ENCODE data around the gene DEXI.

DEXI gene

DNA sequence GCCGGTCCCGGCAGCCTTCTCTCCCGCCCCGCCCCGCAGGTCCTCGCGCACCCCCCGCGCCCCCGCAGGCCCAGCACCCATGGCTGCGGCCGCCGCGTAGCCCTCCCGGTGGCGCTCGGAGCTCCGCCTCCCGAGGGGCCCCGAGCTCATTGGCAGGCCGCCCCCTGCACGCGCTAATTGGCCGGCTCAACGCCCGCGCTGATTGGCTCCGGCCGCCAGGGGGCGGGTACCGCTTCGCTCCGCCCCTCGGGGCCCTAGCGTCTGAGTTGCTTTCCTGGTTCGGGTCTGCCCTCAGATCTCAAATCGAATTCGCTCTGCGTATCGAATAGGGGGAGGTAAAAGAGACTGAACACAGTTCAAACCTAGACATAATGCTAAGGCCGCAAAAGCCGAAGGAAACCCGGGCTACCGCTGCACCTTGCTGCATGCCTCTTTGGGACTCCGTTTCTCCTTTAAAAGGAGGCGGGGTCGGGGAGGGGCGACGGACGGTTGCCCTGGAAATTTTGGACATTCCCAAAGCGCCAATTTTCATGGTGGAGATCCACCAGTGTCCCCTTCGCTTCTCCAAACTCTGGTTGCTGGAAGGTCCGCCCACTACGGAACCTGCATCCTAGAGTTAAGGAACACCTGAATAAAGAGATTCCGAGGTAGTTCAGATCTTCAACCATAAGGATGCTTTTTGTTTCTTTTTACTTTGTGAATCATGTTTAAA lies at the start of gene DEXI:
Gene DEXI (minus strand): TSS at position 117 of the 712 bp plus-strand sequence. CDS start 463 bp downstream, outside the sequence.
- DNase-seq = peak; percentile 95

DNA sequence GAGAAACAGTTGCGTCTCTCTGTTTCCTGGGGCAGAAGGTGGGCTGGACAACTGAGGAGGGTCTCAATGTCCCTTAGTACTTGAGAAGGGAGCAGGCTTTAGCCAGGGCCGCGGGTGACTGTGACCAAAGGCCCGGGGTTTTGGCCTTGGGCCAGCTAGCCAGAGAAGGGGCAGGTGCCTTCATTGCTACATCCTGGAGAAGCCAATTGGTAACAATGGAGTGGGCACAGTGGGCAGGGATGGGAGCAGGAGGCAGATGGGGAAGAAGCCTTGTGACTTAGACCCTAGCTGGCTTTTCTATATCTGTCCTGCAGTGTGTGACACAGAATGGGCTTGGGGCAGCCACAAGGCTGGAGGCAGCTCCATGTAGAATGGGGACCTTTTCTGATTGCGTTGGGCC lies 48.1 kb upstream of the DEXI start:
- DNase-seq = no peak

DNA sequence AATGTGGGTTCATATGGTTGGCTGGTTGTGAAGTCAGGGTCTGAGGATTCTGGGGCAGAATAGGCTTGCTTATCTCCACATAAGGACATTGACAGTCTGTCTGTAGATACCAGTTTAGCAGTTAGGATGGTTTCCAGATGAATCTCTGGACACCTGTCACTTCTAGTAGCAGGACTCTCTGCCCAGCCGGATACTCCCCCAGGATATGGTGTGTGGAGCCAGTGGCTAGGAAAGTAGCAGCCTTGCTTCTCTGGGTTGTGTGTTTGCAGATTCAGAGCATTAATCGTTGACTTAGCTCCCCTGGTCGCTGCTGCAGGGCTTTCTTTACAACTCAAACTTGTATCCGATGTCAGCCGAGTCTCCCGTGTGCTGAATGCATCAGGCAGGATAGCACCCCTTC lies 47.3 kb upstream of the DEXI start:
- no peak for DNase-seq

DNA sequence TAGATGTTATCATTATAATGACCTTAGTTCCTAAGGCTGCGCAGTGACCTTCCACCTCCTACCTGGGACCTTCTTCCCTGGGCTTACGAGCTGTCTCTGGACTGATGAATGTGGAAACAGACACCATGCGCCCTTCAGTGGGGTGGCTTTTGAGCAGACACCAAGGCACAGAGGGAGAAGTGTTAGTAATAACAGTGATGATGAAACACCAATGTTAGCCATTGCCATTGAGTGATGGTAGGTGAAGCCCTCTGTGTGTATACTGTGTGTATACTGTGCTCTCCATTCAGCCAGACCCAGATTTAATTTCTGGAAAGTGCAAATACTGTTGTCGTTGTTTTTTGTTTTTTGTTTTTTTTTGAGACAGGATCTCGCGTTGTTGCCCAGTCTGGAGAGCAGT lies 46.6 kb upstream of the DEXI start:
- no peak for DNase-seq

DNA sequence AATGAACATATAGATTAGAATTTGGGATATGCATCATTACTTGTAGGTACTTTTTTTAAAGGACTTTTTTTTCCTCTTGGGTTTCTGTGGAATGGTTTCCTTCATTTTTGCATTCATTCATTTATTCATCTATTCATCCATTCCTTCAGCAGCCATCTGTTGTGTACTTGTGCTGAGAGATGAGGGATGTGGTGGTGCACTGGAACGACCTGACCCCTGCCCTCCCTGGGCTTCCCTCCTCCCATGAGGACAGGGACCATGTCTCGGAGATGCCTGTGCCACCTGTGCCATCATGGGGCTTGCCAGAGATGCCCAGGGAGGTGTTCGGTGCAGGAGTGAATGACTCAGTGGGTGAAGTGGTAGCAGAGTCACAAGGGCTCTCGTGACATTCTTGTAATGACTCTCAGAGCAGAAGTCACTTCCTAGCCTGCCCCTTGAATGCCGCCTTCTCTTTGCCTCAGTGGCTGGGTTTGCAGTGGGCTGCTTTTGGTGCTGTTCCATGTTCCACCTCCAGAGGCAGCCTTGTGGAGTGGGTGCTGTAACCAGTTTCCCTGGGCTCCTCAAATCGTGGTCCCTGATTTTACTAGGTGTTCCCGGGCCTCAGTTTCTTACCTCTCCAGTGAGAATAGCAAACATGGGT lies 46.0 kb upstream of the DEXI start:
- DNase-seq = peak; percentile 73 to 85

DNA sequence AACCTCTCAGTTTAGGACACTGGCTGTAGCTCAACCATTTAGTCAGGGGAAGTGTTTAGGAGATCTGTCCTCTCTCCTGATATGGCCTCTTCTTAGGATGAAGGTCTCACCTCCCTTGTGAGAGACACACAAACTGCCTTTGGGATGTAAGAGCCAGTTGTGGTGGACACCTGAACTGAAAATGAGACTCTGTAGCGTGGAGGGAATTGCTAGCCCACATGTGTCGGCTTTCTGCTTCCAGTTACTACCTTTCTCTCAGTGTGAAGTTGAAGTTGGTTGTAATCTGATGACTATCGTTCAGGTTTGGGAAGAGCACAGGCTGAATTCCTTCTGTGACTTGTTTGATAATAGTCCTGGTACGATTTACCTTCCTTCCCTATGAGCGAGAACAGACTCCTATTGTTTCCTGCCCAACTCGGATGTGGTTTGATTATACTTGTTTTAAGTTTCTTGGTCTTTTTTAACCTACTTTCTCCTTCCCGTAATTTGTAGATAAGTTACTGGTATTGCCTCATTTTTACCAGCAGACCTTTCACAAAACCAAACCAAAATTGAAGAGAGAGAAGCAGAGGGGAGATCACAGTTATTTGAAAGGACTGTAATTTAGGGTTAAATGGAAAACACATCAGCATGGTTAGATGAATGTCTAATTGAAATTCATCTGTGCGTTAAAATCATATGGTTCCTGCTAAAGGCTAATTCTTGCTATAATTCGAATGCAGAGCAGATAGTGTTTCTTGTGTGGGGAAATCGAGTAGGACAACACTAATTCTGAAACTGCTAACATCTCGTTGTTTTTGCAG lies 45.3 kb upstream of the DEXI start:
- no peak for DNase-seq

DNA sequence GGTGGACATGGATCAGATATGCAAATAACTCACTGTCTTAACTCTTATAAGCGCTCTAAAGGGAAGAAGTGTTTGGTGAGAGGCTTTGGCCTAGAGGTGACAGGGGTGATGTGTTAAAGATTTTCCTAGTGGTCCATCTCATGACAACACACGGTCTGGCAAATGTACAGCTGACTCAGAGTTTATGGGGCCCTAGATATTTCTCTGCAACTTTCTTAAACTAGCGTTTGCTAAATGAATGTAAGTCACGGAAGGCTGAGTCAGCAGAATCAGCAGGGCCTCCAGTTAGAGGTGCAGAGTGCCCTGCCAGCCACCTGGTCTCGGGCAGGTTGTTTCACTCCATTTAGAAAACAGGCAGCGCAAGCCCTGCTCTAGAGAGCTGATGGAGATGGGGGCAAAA lies 42.2 kb upstream of the DEXI start:
- DNase-seq = no peak

DNA sequence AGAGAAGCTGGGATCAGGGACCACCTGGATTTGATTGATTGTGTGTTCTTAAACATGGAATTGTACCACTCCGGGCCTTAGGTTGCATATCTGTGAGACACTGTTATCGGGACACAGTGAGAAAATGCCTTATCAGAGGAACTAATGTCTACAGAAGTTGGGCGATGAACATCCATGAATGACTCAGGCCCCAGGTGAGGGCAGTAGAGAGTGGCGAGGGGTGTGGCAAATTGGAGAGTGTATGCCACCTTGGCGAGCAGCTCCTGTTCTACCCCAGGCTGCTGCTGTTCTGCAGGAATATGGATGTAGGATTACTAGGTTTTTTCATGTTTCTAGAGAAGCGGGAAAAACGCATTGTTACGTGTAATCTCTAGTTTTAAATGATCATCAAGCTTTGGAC lies 40.9 kb upstream of the DEXI start:
- DNase-seq = no peak

DNA sequence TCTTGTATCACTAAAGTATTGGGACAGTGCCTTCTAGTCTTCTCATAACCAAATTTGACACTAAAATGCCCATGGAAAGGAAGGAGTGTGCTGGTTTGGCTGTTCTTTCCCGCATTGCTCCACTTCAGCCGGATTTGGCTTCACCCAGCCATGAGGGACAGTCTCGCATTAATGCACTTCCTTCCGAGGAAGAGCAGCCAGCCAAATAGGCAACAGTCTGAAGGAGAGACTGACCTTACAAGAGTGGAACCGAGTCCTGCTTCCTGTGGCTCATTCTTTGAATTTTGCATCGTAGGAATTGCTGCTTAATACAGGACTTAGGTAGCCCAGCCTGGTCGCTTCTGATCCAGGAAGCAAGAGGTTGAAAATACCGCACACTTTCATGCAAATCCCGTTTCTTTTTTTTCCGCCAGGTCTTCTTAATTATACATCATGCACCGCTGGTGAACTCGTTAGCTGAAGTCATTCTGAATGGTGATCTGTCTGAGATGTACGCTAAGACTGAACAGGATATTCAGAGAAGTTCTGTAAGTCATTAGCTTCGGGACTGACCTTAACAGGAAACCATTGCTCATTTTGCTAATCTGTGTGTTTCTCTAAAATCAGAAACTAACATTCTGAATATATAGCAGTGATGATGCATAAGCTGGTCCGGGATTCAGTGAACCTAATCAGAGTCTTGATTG lies 40.3 kb upstream of the DEXI start:
- DNase-seq = no peak

DNA sequence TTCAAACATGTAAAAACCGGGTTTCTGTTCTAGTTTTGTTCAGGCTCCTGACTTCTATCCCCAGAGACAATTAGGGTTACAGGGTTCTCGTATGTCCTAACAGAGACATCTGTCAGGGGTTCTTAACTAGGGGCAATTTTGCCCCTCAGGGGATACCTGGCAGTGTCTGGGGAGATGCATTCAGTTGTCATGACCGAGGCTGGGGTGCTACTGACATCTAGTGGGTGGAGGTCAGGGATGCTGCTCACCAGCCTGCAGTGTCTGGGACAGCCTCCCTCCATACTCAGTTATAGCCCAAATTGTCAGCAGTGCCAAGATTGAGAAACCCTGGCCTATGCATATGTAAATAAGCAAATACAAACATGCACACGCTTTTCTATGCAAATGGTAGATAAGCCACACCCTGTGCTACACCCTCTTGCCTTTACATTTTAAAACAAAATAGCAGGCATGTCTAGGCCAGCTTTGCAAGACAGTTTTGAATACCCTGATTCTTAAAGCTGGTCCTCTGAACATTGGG lies 39.5 kb upstream of the DEXI start:
- peak; percentile 42 to 61 for DNase-seq

DNA sequence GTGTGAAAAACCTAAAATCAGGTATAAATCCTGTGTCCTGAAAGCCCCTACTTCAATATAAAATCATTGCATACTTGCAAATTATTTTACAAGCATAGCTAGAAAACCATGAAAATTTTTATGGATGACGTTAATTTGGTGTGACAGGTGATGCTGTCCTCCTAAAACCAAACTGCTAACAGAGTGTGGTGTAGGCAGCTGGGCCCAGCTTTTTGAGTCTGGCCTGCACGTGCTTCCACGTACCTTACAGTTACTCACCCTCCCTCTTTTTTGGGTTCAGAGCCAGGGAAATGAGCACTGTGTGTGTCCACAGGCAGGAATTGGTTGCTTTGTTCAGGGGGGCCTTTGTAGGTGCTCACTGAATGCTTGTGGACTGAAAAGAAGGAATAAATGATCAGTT lies 38.5 kb upstream of the DEXI start:
- DNase-seq = no peak

DNA sequence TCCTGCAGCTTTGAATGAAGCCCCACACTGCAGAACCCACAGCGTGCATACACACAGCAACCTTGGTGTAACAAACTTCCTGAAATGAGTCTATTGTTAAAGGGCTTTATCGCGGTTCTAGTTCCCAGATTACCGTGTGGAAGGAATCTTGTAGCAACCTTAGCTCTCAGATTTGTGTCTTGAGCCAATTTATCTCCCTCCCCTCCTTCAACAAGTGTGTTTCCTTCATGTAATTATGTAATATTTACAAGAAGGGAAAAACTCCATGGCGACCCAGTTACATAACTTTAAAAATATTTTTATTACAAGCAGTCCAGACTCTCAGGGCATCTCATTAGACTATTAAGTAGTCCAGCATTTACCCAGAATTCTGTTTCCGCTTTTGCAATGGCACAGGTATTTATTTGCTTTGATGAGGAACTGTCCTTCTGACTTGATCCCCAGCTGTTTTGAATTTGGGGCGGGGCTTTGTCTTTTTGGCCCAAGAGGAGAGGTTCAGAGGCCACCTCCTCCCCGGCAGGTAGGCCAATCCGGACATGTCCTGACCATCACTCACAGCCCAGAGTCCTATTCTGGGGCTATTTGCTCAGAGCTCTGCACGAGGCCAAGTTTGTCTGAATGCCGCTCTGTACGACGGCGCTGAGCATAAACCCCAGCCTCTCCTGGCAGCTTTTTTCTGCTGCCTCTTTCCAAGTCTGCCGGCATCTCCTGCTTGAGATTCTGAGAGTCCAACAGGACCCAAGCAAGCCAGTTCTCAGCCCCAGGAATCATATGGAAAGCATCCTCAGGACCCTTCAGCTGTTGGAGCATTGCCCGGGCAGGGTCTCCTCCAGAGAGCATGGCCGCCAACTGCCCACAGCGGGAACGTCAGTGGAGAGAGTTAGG lies 37.7 kb upstream of the DEXI start:
- DNase-seq = no peak

DNA sequence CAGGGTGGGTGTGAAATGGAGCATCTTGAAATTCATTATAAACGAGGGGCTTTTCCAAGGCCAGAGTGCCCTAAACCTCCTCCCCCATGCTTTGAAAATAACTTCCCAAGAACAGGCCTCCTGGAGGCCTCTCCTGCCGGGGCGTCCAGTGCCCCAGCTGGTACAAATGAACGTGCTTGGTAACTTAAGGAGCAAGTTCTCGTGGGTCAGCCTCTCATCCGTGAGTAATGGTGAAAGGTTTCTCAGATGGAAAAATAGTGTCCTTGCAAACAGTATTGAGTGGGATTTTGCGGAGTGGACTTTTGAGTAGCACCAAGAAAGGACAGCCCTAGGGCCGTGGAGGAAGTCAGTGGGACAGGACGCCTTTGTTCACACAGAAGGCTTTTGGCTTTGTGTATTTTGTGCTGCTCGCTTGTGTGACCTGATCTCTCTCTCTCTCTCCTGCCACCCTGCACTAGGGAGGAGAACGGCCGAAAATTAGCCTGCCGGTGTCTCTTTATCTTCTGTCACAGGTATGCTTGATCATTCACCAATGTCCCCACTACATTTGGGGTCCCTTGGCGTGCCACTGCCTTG lies 36.7 kb upstream of the DEXI start:
- no peak for DNase-seq

DNA sequence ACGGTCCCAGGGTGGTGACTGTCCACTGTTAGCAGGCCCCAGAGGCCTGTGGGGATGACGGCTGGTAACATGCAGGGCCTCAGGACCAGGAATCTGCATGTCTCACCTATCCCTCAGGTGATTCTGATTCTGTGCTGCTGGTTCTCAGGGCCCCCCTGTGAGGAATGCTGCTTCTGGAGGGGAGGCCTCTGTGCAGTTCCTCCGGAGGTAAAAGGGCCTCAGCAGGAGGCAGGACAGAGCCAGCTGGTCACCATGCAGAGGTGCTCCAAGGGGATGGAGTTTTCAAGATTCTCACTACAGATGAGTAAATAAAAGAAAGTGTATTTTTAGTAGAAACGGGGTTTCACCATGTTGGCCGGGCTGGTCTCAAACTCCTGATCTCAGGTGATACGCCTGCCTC lies 35.9 kb upstream of the DEXI start:
- no peak for DNase-seq

DNA sequence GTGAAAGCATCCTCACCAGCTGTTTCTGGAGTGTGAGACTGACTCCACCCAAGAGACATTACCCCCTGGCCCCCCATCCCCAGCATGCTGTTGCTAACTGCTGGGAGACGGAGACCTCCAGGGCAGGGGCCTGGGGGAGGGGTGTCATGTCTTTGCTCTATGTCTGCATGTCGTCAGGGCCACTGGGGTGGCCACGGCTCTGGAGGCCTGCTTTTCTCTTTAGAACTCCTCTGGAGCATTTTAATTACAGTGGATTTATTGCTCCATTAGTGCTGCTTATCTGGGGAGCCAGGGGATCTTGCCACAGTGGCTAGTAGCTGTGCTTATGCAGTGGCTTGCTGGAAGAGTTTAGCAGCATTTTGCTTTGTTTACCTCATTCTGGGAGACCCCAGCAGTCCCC lies 34.4 kb upstream of the DEXI start:
- no peak for DNase-seq

DNA sequence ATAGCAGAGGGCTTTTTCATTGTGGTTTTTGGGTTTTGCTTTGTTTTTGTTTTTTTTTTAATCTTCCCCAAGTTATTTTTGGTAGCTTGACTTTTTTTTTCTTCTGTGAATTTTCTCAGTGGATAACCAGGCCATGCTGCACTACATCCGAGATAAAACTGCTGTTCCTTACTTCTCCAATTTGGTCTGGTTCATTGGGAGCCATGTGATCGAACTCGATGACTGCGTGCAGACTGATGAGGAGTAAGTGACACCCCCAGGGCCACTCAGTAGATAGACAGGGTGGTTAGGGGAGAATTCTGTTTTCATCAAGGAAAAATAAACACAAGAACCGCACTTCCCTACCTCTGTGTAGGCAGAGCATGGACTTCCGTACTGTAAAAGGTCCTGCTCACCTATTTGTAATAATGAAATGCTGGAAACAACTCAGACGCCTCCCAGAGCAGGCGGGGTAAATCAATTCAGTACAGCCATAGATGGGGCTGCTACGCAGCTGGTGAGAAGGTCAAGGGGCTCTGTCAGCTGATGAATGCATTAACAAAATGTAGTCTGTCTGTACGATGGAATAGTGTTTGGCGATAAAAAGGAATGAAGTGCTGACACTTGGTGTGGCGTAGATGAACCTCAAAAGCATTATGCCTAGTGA lies 30.7 kb upstream of the DEXI start:
- no peak for DNase-seq

DNA sequence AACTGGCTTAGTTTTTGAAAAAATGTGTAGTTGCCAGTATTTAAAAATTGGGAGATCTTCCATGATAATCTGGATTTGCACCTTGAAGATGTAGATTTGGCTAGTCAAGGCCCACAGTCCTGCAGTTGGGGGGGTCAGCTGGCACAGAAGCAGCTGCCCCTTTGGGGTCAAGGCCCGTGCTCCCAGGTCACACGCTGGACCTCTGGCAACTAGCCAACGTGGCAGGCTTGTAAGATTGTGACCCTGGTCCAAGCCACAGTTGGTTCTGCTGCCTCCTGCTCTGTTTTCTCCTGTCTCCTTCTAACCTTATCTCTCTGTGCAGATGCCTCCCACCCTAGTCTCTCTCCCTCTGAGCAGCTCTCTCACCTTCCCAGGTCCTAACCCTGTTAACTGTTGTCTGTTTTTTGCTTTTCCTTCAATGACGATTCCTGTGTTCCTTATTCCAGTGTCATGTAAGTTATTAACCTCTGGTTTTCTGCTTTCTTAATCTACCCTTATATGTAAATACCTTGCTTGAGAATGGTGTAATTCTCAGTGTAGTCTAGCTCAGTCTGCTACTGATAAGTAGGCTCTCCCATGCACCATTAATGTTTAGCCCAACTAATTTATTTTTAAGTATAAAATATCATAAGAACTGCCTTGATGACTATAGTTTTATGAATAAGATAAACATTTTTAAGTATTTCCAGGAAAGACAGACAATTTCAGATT lies 30.0 kb upstream of the DEXI start:
- no peak for DNase-seq

DNA sequence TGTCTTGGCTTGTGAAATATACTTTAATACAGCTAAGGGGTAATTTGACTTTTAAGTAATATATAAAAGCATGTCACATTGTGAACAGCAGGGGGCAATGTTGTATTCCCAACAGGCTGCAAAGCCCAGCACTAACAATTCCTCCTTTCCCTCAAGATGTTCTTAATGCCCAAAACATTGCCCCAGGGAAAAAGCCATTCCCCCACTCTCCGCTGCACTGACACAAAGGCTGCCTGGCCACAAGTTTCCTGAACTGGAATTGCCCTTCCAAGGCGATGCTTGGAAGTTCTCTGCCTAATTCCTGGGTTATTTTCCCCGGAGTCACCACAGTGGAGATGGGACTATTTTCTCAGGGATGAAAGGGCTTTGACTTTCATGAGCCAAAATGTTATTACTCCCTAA lies 29.3 kb upstream of the DEXI start:
- DNase-seq = peak in 1 of 2 donors; percentile 46

DNA sequence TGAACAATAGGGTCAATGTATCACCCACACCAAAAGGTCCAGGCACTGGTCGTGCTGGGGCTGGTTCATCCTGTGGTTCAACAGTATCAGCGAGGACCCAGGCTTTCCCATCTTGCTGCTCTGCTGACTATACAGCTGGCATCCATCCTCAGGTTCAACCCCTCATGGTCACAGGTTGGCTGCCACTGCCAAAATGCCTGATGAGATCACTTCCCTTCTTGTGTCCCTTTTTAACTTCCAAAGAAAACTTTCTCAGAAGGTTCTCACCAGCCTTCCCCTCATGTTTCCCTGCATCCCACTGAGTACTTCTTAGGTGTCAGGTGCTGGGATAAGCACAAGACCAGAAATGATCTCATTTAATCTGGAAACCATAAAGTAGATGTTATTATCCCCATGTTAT lies 27.8 kb upstream of the DEXI start:
- no peak for DNase-seq

DNA sequence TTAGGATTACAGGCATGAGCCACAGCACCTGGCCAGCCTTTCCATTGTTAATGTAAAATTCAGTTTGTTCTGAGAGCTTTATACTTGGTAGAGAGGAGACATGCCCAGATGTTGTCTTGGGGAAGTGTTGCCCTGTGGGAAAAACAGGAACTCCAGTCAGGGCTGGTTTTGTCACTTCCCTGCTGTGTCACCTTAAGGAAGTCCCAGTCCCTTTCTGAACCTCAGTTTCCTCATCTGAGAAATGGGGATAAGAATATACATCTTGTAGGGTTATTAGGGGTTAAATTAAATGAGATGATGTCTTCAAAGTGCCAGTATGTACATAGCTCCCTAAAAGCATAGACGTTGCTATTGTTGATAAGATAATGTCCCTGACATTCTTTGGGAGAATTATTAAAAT lies 27.3 kb upstream of the DEXI start:
- DNase-seq = no peak

DNA sequence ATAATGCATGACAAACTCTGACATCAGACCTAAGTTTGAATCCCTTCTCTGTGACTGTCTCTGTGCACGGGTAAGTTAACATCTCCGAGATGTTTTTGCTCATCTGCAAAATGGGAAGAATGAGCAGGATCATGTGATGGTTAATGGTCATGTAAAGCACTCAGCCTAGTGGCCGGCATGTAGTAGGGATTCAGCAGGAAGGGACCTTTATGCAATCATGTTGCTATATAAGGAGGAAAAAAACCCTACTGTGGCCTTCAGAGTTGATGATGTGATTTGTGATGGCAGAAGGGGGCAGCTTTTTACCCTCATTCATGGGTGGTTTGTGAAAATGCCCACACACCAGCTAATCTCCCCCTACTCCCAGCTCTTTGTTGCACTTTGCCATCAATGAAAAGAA lies 26.2 kb upstream of the DEXI start:
- no peak for DNase-seq
